SH-SY5Y (cell line): ENCODE results near the gene CCDC177.

ENCODE experiments used
- GATA2 ChIP-seq: IDR thresholded peaks from 2 replicates; pipeline ENCODE4 v1.6.1; 2011; ENCODE audit warnings: mild to moderate bottlenecking, low read depth, low read length
- GATA3 ChIP-seq: IDR thresholded peaks from 2 replicates; pipeline ENCODE4 v1.6.1; 2011; ENCODE audit warnings: low read depth, mild to moderate bottlenecking, low read length, moderate library complexity

DNA sequence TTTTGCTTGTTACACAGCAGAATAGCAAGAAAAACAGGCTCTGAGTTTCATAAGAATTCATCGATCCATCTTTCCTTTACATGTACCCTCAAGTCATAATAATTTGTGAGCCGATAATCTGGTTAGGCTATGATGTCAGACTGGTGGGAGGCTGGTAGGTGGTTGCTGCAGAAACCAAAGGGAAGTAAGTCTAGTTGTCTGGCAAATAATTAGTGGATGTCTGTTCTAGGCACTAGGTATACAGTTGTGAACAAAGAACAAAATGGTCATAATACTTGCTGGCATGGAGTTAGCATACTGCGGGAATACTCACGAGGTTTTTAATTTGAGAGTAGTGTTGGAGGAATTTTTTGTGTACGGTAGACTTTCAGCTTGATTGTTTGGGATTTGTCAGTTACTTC lies 45.5 kb upstream of the CCDC177 start:
- no peak for TF ChIP-seq GATA3
- no peak for TF ChIP-seq GATA2
